CD4-positive, alpha-beta T cell (primary cell): Measurements from ENCODE around the gene ACYP1. TPM values are rescaled to one million over a fixed set of nuclear protein-coding genes. Genes with fewer than 3 reads are reported as not detected.

ENCODE experiments used
- ATAC-seq: fragments of 200-7000 bp; cut with Tn5 transposase; one replicate; pipeline ENCODE4 v1.10.0; 2022; ENCODE audit warnings: mild to moderate bottlenecking; ENCODE audit not compliant: poor library complexity
- CTCF ChIA-PET: fragments of 350-600 bp; sonication (Branson Sonifier 250); formaldehyde crosslinking; loops from one replicate; lab custom pipeline; 2021; ENCODE audit warnings: antibody characterized with exemption, inconsistent platforms; lab: Charles Lee
- POLR2A ChIA-PET: fragments of 350-600 bp; sonication (Branson Sonifier 250); formaldehyde crosslinking; loops from one replicate; lab custom pipeline; 2021; ENCODE audit warnings: antibody characterized with exemption, inconsistent platforms; lab: Charles Lee
- DNase-seq, 14 experiments: peaks; one replicate each; pipeline ENCODE4 v3.0.0-alpha.2; 2013 to 2020; ENCODE audit warnings: mixed read lengths in 2 of 14
- H3K27ac ChIP-seq, 2 donors: one replicate each; pipeline versions ENCODE4 v1.5.1 to v1.7.0; 2013; ENCODE audit warnings: low read length in 2 of 2, low read depth in 1 of 2, mild to moderate bottlenecking in 1 of 2
- H3K27me3 ChIP-seq, 2 experiments: 1 replicate in 1 of 2; 2 replicates in 1 of 2; pipeline versions ENCODE4 v1.6.1 to v1.7.0; 2013; ENCODE audit warnings: low read length in 2 of 2, control low read depth in 1 of 2, mild to moderate bottlenecking in 1 of 2, moderate library complexity in 1 of 2; ENCODE audit not compliant: insufficient read depth in 2 of 2, control insufficient read depth in 1 of 2
- H3K36me3 ChIP-seq: one replicate; pipeline ENCODE4 v1.6.1; 2013; ENCODE audit warnings: low read length, control low read depth; ENCODE audit not compliant: insufficient read depth
- H3K4me1 ChIP-seq: one replicate; pipeline ENCODE4 v1.6.1; 2013; ENCODE audit warnings: low read length, control low read depth; ENCODE audit not compliant: insufficient read depth
- H3K4me3 ChIP-seq: one replicate; pipeline ENCODE4 v1.5.1; 2013; ENCODE audit warnings: mild to moderate bottlenecking, low read length, moderate library complexity
- H3K9me3 ChIP-seq, 2 experiments: 1 replicate in 1 of 2; 2 replicates in 1 of 2; pipeline versions ENCODE4 v1.6.1 to v1.7.0; 2013; ENCODE audit warnings: low read length in 2 of 2, mild to moderate bottlenecking in 2 of 2, control low read depth in 1 of 2, moderate library complexity in 1 of 2; ENCODE audit not compliant: control insufficient read depth in 1 of 2, insufficient read depth in 1 of 2
- H3K27ac Mint-ChIP-seq: one replicate; pipeline ENCODE4 v1.8.0; 2020; ENCODE audit warnings: mixed read lengths
- H3K27me3 Mint-ChIP-seq: one replicate; pipeline ENCODE4 v1.8.0; 2021; ENCODE audit warnings: mixed read lengths
- H3K36me3 Mint-ChIP-seq: one replicate; pipeline ENCODE4 v1.8.0; 2021; ENCODE audit warnings: low read depth, mixed read lengths
- H3K4me1 Mint-ChIP-seq: one replicate; pipeline ENCODE4 v1.8.0; 2021; ENCODE audit warnings: low read depth, mixed read lengths
- H3K4me3 Mint-ChIP-seq: one replicate; pipeline ENCODE4 v1.8.0; 2020; ENCODE audit warnings: mild to moderate bottlenecking, mixed read lengths
- H3K9me3 Mint-ChIP-seq: one replicate; pipeline ENCODE4 v1.8.0; 2020; ENCODE audit warnings: mixed read lengths
- intact Hi-C, 2 experiments: fragments of 100-400 bp; cut with DNase I in 1 of 2; cut with micrococcal nuclease in 1 of 2; formaldehyde crosslinking; loops; one replicate each; pipeline versions ENCODE4 v1.15.1 to v1.9.0; 2023 to 2025; cut with DNase I, micrococcal nuclease
- total RNA-seq, 174 experiments: library from RNA in 2 of 174; stranded (reverse) in 2 of 174; gene quantifications; one replicate each; pipeline ENCODE4 v1.2.3 and lab custom pipeline; 2021 to 2026
- TF ChIP-seq, protein P1 (sequence below): fragments of 200-600 bp; IDR thresholded peaks from one replicate; pipeline ENCODE4 v1.8.0; 2022; ENCODE audit warnings: antibody characterized with exemption, mild to moderate bottlenecking

ACYP1 gene
- total RNA-seq, 2 experiments from 2014 or later, result 7.9 to 9.4 TPM

- intact Hi-C loops, result no loop called here
- Mint-ChIP-seq H3K36me3 (peaks cover 29% of the 10 kb centered on the region), H3K9me3 (no peaks in the 10 kb centered on the region), H3K27me3 (no peaks in the 10 kb centered on the region), H3K4me3 (no peak overlapping the region), H3K4me1 (peaks cover 29% of the 10 kb centered on the region), H3K27ac (no peak overlapping the region)
- DNase-seq (no peak), ATAC-seq (no peak)
- TF ChIP-seq, protein P1, sequence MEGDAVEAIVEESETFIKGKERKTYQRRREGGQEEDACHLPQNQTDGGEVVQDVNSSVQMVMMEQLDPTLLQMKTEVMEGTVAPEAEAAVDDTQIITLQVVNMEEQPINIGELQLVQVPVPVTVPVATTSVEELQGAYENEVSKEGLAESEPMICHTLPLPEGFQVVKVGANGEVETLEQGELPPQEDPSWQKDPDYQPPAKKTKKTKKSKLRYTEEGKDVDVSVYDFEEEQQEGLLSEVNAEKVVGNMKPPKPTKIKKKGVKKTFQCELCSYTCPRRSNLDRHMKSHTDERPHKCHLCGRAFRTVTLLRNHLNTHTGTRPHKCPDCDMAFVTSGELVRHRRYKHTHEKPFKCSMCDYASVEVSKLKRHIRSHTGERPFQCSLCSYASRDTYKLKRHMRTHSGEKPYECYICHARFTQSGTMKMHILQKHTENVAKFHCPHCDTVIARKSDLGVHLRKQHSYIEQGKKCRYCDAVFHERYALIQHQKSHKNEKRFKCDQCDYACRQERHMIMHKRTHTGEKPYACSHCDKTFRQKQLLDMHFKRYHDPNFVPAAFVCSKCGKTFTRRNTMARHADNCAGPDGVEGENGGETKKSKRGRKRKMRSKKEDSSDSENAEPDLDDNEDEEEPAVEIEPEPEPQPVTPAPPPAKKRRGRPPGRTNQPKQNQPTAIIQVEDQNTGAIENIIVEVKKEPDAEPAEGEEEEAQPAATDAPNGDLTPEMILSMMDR, result no peak
- H3K4me1 ChIP-seq, result peaks cover 15% of the 10 kb centered on the region
- H3K4me3 ChIP-seq, result no peak overlapping the region
- no peak overlapping the region for H3K27ac ChIP-seq
- no peaks in the 10 kb centered on the region for H3K27me3 ChIP-seq
- ChIA-PET CTCF (interaction anchor here (0.6 kb wide), 1 partner anchor 22 kb away, joined by 4 read pairs; no protein-coding TSS in a partner anchor), POLR2A (no interaction called here)
- H3K9me3 ChIP-seq, result no peaks in the 10 kb centered on the region
- H3K36me3 ChIP-seq, result no peaks in the 10 kb centered on the region
Measured at GRCh38 chr14:75054421-75054820, 9.4 kb downstream of the ACYP1 start.

DNA sequence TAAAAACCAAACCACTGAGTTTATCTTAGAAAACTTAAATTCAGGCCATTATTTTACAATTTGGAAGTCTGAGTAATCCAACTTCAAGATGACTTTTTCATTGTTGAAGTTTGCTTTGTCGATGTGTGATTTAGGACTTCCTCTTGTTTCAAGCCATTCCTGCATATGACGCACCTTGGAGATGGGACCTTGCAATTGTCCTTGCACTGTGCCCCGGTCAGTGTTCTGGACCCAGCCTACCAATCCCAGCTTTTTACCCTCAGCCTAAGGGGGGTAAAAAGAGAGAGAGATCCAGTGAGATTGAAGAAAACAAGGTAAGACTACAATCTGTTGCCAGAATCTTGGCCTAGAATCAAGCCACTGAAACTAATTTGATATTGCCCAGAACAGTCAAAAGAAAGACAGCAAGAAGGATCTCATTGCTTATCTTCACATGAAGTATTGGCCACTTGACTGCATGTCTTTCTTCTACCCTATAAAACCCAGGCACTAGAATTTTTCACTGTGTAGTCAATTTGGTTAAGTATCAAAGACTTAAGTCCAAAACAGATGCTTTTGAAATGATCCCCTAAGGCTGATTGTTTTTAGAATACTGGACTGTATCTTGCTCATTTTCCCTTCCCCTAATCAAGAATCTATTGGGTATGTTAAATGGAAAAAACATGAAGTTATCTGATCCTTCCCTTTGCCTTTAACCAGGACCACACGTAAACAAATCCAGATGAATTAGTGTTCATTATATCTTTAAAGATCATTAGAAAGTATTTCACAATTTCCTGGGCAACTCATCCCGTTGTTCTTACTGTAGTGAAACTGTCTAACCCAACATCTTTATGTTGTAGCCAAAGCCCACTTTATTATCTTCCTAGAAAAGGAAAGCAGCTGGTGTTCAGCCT, 10.2 kb downstream of the ACYP1 start:
- TF ChIP-seq, protein P1, result no peak
- POLR2A ChIA-PET, result no interaction called here
- intact Hi-C loops, result loop anchor here in 1 of 2 experiments (2.0 kb wide), 1 partner anchor 13 kb away; no protein-coding TSS in a partner anchor
- DNase-seq (no peak), ATAC-seq (no peak)
- CTCF ChIA-PET, result no interaction called here
- Histone ChIP-seq H3K4me1 (peaks cover 15% of the 10 kb centered on the region), H3K9me3 (no peaks in the 10 kb centered on the region), H3K27me3 (no peaks in the 10 kb centered on the region), H3K27ac (no peak overlapping the region), H3K36me3 (no peaks in the 10 kb centered on the region), H3K4me3 (no peak overlapping the region)
- H3K27me3 Mint-ChIP-seq, result no peaks in the 10 kb centered on the region
- peaks cover 36% of the 10 kb centered on the region for H3K4me1 Mint-ChIP-seq
- peak overlapping the region; percentile 51 for H3K4me3 Mint-ChIP-seq
- peaks cover 29% of the 10 kb centered on the region for H3K36me3 Mint-ChIP-seq
- no peaks in the 10 kb centered on the region for H3K9me3 Mint-ChIP-seq
- H3K27ac Mint-ChIP-seq, result peak overlapping the region; percentile 16

DNA sequence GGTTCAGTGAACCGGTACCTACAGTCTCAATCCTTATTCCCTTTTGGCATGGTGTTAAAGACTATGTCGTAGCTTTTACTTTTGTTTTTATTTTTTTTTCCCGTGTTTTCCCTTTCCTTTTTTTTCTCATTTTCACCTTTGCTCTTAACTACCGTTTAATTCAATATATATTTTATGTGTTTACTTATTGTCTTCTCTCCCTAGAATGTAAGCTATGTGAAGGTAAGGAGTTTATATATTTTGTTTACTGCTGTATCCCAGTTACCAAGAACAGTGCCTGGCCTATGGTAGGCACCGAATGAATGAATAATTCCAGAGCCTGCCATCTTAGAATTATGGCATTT, 12.3 kb downstream of the ACYP1 start:
- peak overlapping the region; percentile 84 for H3K27ac Mint-ChIP-seq
- Histone ChIP-seq H3K27ac (no peak overlapping the region), H3K27me3 (no peaks in the 10 kb centered on the region), H3K4me1 (peaks cover 15% of the 10 kb centered on the region), H3K4me3 (peak overlapping the region; percentile 70), H3K36me3 (no peaks in the 10 kb centered on the region), H3K9me3 (no peaks in the 10 kb centered on the region)
- peaks cover 47% of the 10 kb centered on the region for H3K36me3 Mint-ChIP-seq
- ChIA-PET CTCF (interaction anchor here (1.6 kb wide), 1 partner anchor 12 kb away, joined by 7 read pairs; the partner anchor contains the start of gene ACYP1), POLR2A (interaction anchor here (0.6 to 4.1 kb wide), 6 partner anchors 12 to 283 kb away, joined by 3 to 22 read pairs (median 4); partner anchors contain the start of genes ACYP1 and ZC2HC1C)
- DNase-seq, result no peak
- TF ChIP-seq, protein P1, result no peak
- H3K27me3 Mint-ChIP-seq, result no peaks in the 10 kb centered on the region
- H3K4me3 Mint-ChIP-seq, result peak overlapping the region; percentile 96
- peaks cover 54% of the 10 kb centered on the region for H3K4me1 Mint-ChIP-seq
- ATAC-seq, result no peak
- no peaks in the 10 kb centered on the region for H3K9me3 Mint-ChIP-seq
- intact Hi-C loops, result no loop called here
